ENCODE data around the gene TMEM168. TPM values are rescaled to one million over a fixed set of nuclear protein-coding genes. Genes with fewer than 3 reads are reported as not detected.

The TMEM168 gene
- total and polyA plus RNA-seq, 2 of the 13 experiments (the other 11 are each of a cell fraction or from before 2014, with no cell fraction given): 8.7 to 15.7 TPM

GRCh38 chr7:112789817-112790585 is at the start of gene TMEM168 (continued):
- no peak for TF ChIP-seq ZNF275 (CRISPR knock-in tag; IDR thresholded peaks at IDR 0.05; ENCODE audit: borderline replicate concordance)
- TF ChIP-seq YEATS2 (CRISPR knock-in tag; IDR thresholded peaks at IDR 0.05; ENCODE audit: borderline replicate concordance): peak; percentile 35; the same call in 1 of the 2 replicates
- TF ChIP-seq ISL2 (CRISPR knock-in tag; IDR thresholded peaks at IDR 0.05): no peak
- TF ChIP-seq IKZF1 (IDR thresholded peaks at IDR 0.05): no peak
- no peak for TF ChIP-seq TOE1 (CRISPR knock-in tag; IDR thresholded peaks at IDR 0.05)
- peak; percentile 60; the same call in 1 of the 2 replicates for TF ChIP-seq NRL (CRISPR knock-in tag; IDR thresholded peaks at IDR 0.05; ENCODE audit: borderline replicate concordance)
- TF ChIP-seq NFKBIZ (CRISPR knock-in tag; IDR thresholded peaks at IDR 0.05): no peak
- no peak for TF ChIP-seq RFXANK (CRISPR knock-in tag; IDR thresholded peaks at IDR 0.05)
- peak; percentile 62; the same call in 1 of the 2 replicates for TF ChIP-seq DR1 (CRISPR knock-in tag; IDR thresholded peaks at IDR 0.05)
- no peak for TF ChIP-seq ZNF138 (CRISPR knock-in tag; IDR thresholded peaks at IDR 0.05; ENCODE audit: low read depth)
- TF ChIP-seq TEF (CRISPR knock-in tag; IDR thresholded peaks at IDR 0.05): no peak
- TF ChIP-seq SIX4 (CRISPR knock-in tag; IDR thresholded peaks at IDR 0.05): no peak
- peak; percentile 54; the same call in 1 of the 2 replicates for TF ChIP-seq ZBTB7B (CRISPR knock-in tag; IDR thresholded peaks at IDR 0.05)
- no peak for TF ChIP-seq SP2 (CRISPR knock-in tag; IDR thresholded peaks at IDR 0.05)
- TF ChIP-seq SOX13 (IDR thresholded peaks at IDR 0.05): no peak
- TF ChIP-seq SOX13 (CRISPR knock-in tag; conservative IDR thresholded peaks at IDR 0.05 in 1 of 2, IDR thresholded peaks at IDR 0.05 in 1 of 2): no peak
- TF ChIP-seq ETS1 (CRISPR knock-in tag; IDR thresholded peaks at IDR 0.05): no peak
- TF ChIP-seq BORCS8-MEF2B (CRISPR knock-in tag; IDR thresholded peaks at IDR 0.05): peak; percentile 80
- peak; percentile 78; the same call in 1 of the 2 replicates for TF ChIP-seq CSRNP1 (CRISPR knock-in tag; IDR thresholded peaks at IDR 0.05)
- TF ChIP-seq ZEB1 (IDR thresholded peaks at IDR 0.05; ENCODE audit: insufficient replicate concordance, low read depth): peak; percentile 45
- TF ChIP-seq KLF6 (CRISPR knock-in tag; IDR thresholded peaks at IDR 0.05): no peak
- TF ChIP-seq ZHX1 (CRISPR knock-in tag; IDR thresholded peaks at IDR 0.05; ENCODE audit: low read depth): peak; percentile 58; the same call in 1 of the 2 replicates
- 0 out of 2 replicates have a peak, but pooled peaks have one; percentile 19 for TF ChIP-seq GATAD2A (CRISPR knock-in tag; IDR thresholded peaks at IDR 0.05)
- no peak for TF ChIP-seq HOXD1 (CRISPR knock-in tag; IDR thresholded peaks at IDR 0.05)
